ENCODE data around the gene CHI3L2.

CHI3L2 gene

DNA sequence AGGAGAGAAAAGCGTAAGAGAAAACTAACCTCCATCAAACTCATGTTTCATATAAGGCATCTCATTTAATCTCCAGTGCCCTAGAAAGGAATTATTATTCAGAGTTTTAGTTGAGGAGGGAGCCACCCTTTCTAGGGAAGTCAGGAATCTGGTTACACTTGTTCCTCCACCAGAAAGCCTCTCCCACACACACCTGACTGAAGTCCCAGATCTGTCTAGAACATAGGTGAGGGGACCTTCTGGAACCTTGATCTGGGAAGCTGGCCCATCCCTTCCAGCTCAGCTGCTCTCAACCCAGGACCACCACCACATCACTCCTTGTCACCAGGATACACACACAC is 25.2 kb upstream of the CHI3L2 start:
- peak; percentile 57 for DNase-seq (ENCODE audit: low spot score)
- no peak overlapping the region for H3K27ac ChIP-seq
- ChIA-PET CTCF (interaction anchor here (0.6 kb wide), 1 partner anchor 95 kb away, joined by 3 read pairs; no protein-coding TSS in a partner anchor), POLR2A (ENCODE audit: low non-redundant PET) (no interaction called here)
- TF ChIP-seq, protein P1, sequence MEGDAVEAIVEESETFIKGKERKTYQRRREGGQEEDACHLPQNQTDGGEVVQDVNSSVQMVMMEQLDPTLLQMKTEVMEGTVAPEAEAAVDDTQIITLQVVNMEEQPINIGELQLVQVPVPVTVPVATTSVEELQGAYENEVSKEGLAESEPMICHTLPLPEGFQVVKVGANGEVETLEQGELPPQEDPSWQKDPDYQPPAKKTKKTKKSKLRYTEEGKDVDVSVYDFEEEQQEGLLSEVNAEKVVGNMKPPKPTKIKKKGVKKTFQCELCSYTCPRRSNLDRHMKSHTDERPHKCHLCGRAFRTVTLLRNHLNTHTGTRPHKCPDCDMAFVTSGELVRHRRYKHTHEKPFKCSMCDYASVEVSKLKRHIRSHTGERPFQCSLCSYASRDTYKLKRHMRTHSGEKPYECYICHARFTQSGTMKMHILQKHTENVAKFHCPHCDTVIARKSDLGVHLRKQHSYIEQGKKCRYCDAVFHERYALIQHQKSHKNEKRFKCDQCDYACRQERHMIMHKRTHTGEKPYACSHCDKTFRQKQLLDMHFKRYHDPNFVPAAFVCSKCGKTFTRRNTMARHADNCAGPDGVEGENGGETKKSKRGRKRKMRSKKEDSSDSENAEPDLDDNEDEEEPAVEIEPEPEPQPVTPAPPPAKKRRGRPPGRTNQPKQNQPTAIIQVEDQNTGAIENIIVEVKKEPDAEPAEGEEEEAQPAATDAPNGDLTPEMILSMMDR (conservative IDR thresholded peaks at IDR 0.05; ENCODE audit: low read depth) = no peak

DNA sequence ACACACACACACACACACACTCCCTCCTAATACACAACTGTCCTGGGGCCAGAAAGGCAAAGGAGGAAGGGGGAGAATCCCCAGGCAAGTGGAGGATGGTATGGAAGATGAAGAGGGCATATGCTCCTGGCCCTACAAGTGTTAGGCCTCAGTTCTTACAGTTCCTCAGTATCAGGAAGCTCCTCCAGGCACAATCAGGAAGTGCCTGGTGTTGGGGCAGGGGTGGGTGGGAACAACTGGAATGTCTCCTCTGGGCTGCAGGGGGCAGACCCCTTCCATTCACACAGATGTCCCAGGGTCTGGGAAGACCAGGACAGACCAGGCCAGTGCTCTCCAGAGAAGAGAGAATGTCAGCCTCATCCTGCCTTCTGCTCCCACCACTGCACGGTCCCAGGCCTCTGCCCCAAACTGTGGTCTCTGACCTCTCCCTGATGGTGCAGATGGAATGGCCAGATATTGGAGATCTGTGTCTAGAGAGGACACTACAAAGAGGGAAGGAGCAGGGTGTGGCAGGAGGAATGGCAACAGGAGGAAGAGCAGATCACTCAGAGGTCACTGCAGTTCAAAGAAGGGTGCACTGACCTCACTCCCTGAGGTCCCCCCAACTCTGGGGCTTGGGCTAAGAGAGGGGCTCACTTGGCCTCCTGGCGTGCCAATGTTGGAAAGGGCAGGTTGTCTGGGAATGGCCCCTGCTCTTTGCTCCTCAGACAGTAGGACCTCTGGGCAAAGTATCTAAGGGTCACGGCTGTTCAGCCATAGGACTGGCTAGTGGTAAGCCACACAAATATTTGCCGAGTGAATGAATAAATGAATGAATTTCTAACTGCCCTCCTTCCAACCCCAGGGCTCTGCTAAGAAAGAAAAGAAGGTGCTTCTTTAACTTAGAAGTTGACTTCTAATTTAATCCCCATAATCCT is 24.5 kb upstream of the CHI3L2 start:
- peak overlapping the region; percentile 64 for H3K27ac ChIP-seq
- ChIA-PET POLR2A (ENCODE audit: low non-redundant PET) (no interaction called here), CTCF (interaction anchor here (0.6 kb wide), 1 partner anchor 94 kb away, joined by 3 read pairs; no protein-coding TSS in a partner anchor)
- DNase-seq (ENCODE audit: low spot score) = no peak
- TF ChIP-seq, protein P1 (conservative IDR thresholded peaks at IDR 0.05; ENCODE audit: low read depth) = no peak

DNA sequence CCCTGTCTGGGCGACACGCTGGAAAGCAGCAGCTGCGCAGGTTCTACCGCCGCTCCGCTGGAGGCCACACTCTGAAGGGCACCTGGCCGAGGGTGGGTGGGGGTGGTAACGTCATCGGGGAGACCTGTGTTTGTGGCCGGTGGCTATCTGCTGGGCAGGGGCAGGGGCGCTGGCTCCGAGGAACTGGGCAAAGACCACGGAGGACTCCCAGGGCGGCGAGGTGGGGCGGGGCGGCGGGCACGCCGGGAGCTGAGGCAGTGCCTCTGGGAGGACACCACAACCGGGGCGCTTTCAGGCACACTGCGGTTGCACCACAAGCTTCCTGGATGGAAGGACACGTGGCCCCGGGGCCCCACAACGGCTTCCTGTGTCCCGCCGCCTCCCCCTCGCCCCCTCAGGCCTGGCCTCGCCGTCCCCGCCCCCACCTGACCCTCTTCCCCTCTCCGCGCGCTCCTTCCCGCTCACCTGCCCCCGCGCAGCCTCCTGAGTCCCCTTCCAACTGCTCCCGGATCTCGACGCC is 23.8 kb upstream of the CHI3L2 start:
- TF ChIP-seq, protein P1 (conservative IDR thresholded peaks at IDR 0.05; ENCODE audit: low read depth) = no peak
- CTCF ChIA-PET = no interaction called here
- H3K27ac ChIP-seq = peak overlapping the region; percentile 64
- POLR2A ChIA-PET (ENCODE audit: low non-redundant PET) = interaction anchor here (0.6 kb wide), 1 partner anchor 30 kb away, joined by 3 read pairs; no protein-coding TSS in a partner anchor
- DNase-seq (ENCODE audit: low spot score) = peak; percentile 85

DNA sequence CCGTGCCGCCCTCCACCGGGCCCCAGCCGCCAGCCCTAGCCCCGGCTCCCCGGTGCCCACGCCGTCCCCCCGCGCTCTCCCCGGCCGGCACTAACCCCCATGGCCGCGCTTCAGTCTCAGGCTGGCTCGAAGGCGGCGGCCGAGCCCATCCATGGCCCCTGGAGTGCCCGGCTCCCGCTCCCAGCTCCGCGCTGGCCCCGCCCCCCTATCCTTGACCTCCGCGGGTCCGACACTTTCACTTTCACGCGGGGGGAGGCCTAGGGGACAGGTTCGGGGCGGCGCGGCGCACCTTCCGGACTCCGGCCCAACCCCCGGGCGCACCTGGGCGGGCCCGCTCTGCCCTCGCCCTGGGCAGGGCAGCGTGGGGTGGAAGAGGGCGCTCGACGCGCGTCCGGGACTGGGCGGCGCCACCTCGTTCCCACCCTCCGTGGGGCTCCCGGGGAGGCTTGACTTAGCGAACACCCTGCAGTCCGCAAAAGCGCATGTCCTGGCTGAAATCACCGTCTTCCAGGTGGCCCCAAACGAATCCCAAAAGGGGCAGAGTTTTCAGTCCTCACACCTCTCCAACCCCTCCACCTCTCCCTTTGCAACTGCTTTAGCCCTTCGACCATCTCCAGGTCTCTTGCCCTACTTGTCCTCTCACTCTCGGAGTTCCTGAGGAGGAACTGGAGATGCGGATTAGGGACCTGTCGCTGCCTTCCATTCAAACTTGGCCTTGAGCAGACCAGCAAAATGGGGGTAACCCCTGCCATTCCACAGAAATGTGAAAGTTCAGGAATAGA is 23.1 kb upstream of the CHI3L2 start:
- DNase-seq (ENCODE audit: low spot score) = peak; percentile 59
- H3K27ac ChIP-seq = peak overlapping the region; percentile 64

DNA sequence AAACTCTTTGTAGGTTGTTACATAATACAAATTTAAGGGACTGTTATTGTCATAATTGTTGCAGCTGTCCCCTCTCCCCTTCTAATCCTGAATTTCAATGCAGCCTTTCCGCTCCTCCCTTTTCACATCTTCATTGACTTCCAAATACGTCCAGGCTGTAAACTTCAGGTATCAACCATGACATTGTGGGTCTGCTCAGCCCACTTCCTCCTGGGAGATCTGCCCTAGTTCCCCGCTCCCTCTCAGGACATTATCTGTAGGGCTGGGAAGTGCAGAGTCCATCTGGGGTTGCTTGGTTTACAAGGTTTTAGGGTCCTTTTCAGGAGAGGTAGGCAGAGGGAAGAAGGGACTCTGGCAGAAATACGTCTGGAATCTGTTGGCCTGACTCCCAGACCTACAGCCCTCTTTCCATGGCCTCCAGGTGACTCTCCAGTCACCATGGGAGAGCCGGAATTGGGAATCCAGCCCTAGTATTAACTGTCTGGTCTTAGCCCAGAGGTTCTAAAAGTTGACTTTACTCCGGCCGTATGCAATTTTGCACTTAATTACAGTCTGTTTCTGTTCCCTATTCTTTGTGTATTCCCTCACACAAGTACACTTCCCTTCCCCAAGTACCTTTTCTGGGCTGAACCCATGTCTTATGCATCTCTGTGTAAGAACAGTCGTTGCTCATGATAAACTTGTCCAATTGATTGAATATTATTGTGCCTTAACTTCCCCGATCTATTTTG is 22.4 kb upstream of the CHI3L2 start:
- POLR2A ChIA-PET (ENCODE audit: low non-redundant PET) = no interaction called here

More for the DNA sequence above, 23.1 kb upstream of the CHI3L2 start:
- CTCF ChIA-PET = no interaction called here
- TF ChIP-seq, protein P1 (conservative IDR thresholded peaks at IDR 0.05; ENCODE audit: low read depth) = no peak
- POLR2A ChIA-PET (ENCODE audit: low non-redundant PET) = interaction anchor here (0.6 kb wide), 1 partner anchor 31 kb away, joined by 3 read pairs; no protein-coding TSS in a partner anchor

More for the DNA sequence above, 22.4 kb upstream of the CHI3L2 start:
- CTCF ChIA-PET = no interaction called here
- H3K27ac ChIP-seq = no peak overlapping the region
- TF ChIP-seq, protein P1 (conservative IDR thresholded peaks at IDR 0.05; ENCODE audit: low read depth) = no peak
- DNase-seq (ENCODE audit: low spot score) = no peak
